Astrocyte (in vitro differentiated cells and primary cell): ENCODE results near the gene MEF2B. TPM values are rescaled to one million over a fixed set of nuclear protein-coding genes. Genes with fewer than 3 reads are reported as not detected.

ENCODE experiments used
- DNase-seq: peaks from one replicate; pipeline ENCODE4 v3.0.0-alpha.2; 2010; ENCODE audit warnings: low read depth
- FAIRE-seq: peaks from 2 replicates; lab custom pipeline; 2011; peaks lifted over from hg19 to GRCh38; lab: Jason Lieb, UNC
- H2AFZ ChIP-seq: 2 replicates; pipeline ENCODE4 v1.6.0; 2012; ENCODE audit warnings: low read depth, low read length, inconsistent platforms
- H3K27ac ChIP-seq: 2 replicates; pipeline ENCODE4 v1.5.1; 2011; ENCODE audit warnings: low read depth, low read length, inconsistent platforms
- H3K27me3 ChIP-seq: 2 replicates; pipeline ENCODE4 v1.6.0; 2011; ENCODE audit warnings: low read length, inconsistent platforms; ENCODE audit not compliant: insufficient read depth
- H3K36me3 ChIP-seq: 2 replicates; pipeline ENCODE4 v1.5.1; 2011; ENCODE audit warnings: low read length, inconsistent platforms; ENCODE audit not compliant: insufficient read depth
- H3K4me1 ChIP-seq: 2 replicates; pipeline ENCODE4 v1.5.1; 2011; ENCODE audit warnings: low read length, inconsistent platforms; ENCODE audit not compliant: insufficient read depth
- H3K4me2 ChIP-seq: 2 replicates; pipeline ENCODE4 v1.6.0; 2012; ENCODE audit warnings: low read length, inconsistent platforms
- H3K4me3 ChIP-seq: 2 replicates; pipeline ENCODE4 v1.5.1; 2011; ENCODE audit warnings: low read depth, mild to moderate bottlenecking, low read length, inconsistent platforms; ENCODE audit not compliant: insufficient read depth
- H3K79me2 ChIP-seq: 2 replicates; pipeline ENCODE4 v1.6.0; 2012; ENCODE audit warnings: mild to moderate bottlenecking, low read length, inconsistent platforms; ENCODE audit not compliant: insufficient read depth
- H3K9ac ChIP-seq: 2 replicates; pipeline ENCODE4 v1.6.0; 2012; ENCODE audit warnings: mild to moderate bottlenecking, low read length, inconsistent platforms
- H3K9me3 ChIP-seq: 2 replicates; pipeline ENCODE4 v1.5.1; 2012; ENCODE audit warnings: low read depth, mild to moderate bottlenecking, low read length, inconsistent platforms; ENCODE audit not compliant: insufficient read depth
- H4K20me1 ChIP-seq: 2 replicates; pipeline ENCODE4 v1.6.0; 2012; ENCODE audit warnings: low read length, inconsistent platforms; ENCODE audit not compliant: insufficient read depth
- H3K27ac Mint-ChIP-seq: one replicate; pipeline ENCODE4 v1.8.0; 2021; ENCODE audit warnings: mild to moderate bottlenecking, mixed read lengths; ENCODE audit not compliant: unreplicated experiment
- H3K27me3 Mint-ChIP-seq: one replicate; pipeline ENCODE4 v1.8.0; 2021; ENCODE audit warnings: low read depth, mixed read lengths; ENCODE audit not compliant: unreplicated experiment
- H3K36me3 Mint-ChIP-seq: one replicate; pipeline ENCODE4 v1.8.0; 2021; ENCODE audit warnings: low read depth, mixed read lengths; ENCODE audit not compliant: unreplicated experiment
- H3K4me1 Mint-ChIP-seq: one replicate; pipeline ENCODE4 v1.8.0; 2021; ENCODE audit warnings: low read depth, mixed read lengths; ENCODE audit not compliant: unreplicated experiment
- H3K4me3 Mint-ChIP-seq: one replicate; pipeline ENCODE4 v1.8.0; 2021; ENCODE audit warnings: mild to moderate bottlenecking, moderate library complexity, mixed read lengths; ENCODE audit not compliant: unreplicated experiment
- H3K9me3 Mint-ChIP-seq: one replicate; pipeline ENCODE4 v1.8.0; 2021; ENCODE audit warnings: mild to moderate bottlenecking, mixed read lengths; ENCODE audit not compliant: unreplicated experiment
- CTCF ChIP-seq: IDR thresholded peaks from 2 replicates; pipeline ENCODE4 v1.5.1; 2011; ENCODE audit warnings: low read depth, mild to moderate bottlenecking, inconsistent platforms, low read length, moderate library complexity; ENCODE audit not compliant: insufficient read depth
- EZH2 ChIP-seq: IDR thresholded peaks from 2 replicates; pipeline ENCODE4 v1.6.1; 2012; ENCODE audit warnings: mild to moderate bottlenecking, low read length, inconsistent platforms; ENCODE audit not compliant: insufficient read depth
- total RNA-seq: library from RNA; stranded (reverse); gene quantifications from 2 replicates; pipeline ENCODE4 v1.2.1, GENCODE V29; 2021

MEF2B gene
- total RNA-seq, 1 donor from 2014 or later, result 1.7 TPM

- Histone ChIP-seq H3K27me3 (peaks cover 23% of the 10 kb centered on the region), H3K4me1 (no peaks in the 10 kb centered on the region), H4K20me1 (no peaks in the 10 kb centered on the region), H3K4me2 (no peak overlapping the region), H3K27ac (no peak overlapping the region), H3K36me3 (no peaks in the 10 kb centered on the region), H3K79me2 (no peaks in the 10 kb centered on the region), H2AFZ (no peak overlapping the region), H3K9ac (no peak overlapping the region), H3K9me3 (no peaks in the 10 kb centered on the region), H3K4me3 (no peak overlapping the region)
- FAIRE-seq (no peak), DNase-seq (no peak)
- peaks cover 5% of the 10 kb centered on the region for H3K9me3 Mint-ChIP-seq
- H3K36me3 Mint-ChIP-seq, result no peaks in the 10 kb centered on the region
- TF ChIP-seq CTCF (no peak), EZH2 (no peak)
- H3K27me3 Mint-ChIP-seq, result peaks cover 49% of the 10 kb centered on the region
- no peak overlapping the region for H3K27ac Mint-ChIP-seq
- H3K4me3 Mint-ChIP-seq, result no peak overlapping the region
- no peaks in the 10 kb centered on the region for H3K4me1 Mint-ChIP-seq
These were observed 45.7 kb upstream of the MEF2B start for GRCh38 chr19:19215792-19216191.

GRCh38 chr19:19214892-19215291 is 44.8 kb upstream of the MEF2B start:
- Histone ChIP-seq H3K36me3 (no peaks in the 10 kb centered on the region), H3K4me1 (no peaks in the 10 kb centered on the region), H3K27ac (no peak overlapping the region), H3K27me3 (peaks cover 23% of the 10 kb centered on the region), H3K4me2 (no peak overlapping the region), H3K9ac (no peak overlapping the region), H3K9me3 (no peaks in the 10 kb centered on the region), H3K4me3 (no peak overlapping the region), H2AFZ (no peak overlapping the region), H3K79me2 (no peaks in the 10 kb centered on the region), H4K20me1 (no peaks in the 10 kb centered on the region)
- FAIRE-seq (no peak), DNase-seq (peak; percentile 25)
- Mint-ChIP-seq H3K27me3 (peaks cover 54% of the 10 kb centered on the region), H3K9me3 (peaks cover 5% of the 10 kb centered on the region), H3K36me3 (no peaks in the 10 kb centered on the region), H3K4me3 (no peak overlapping the region), H3K4me1 (no peaks in the 10 kb centered on the region), H3K27ac (no peak overlapping the region)
- TF ChIP-seq EZH2, result no peak
- no peak for TF ChIP-seq CTCF

- no peak overlapping the region for H3K4me3 Mint-ChIP-seq
- Histone ChIP-seq H3K27me3 (peaks cover 23% of the 10 kb centered on the region), H3K27ac (no peak overlapping the region), H3K4me2 (no peak overlapping the region), H4K20me1 (no peaks in the 10 kb centered on the region), H3K4me3 (no peak overlapping the region), H3K79me2 (no peaks in the 10 kb centered on the region), H3K9ac (no peak overlapping the region), H3K4me1 (no peaks in the 10 kb centered on the region), H3K9me3 (no peaks in the 10 kb centered on the region), H2AFZ (no peak overlapping the region), H3K36me3 (no peaks in the 10 kb centered on the region)
- no peaks in the 10 kb centered on the region for H3K36me3 Mint-ChIP-seq
- no peak for TF ChIP-seq CTCF
- TF ChIP-seq EZH2, result no peak
- FAIRE-seq (no peak), DNase-seq (no peak)
- peaks cover 61% of the 10 kb centered on the region for H3K27me3 Mint-ChIP-seq
- H3K27ac Mint-ChIP-seq, result no peak overlapping the region
- H3K4me1 Mint-ChIP-seq, result no peaks in the 10 kb centered on the region
- peaks cover 5% of the 10 kb centered on the region for H3K9me3 Mint-ChIP-seq
These were observed 44.1 kb upstream of the MEF2B start for GRCh38 chr19:19214159-19214490.
